Measurements from ENCODE around the gene CAMK2A. TPM values are rescaled to one million over a fixed set of nuclear protein-coding genes. Genes with fewer than 3 reads are reported as not detected.

The CAMK2A gene
- total and polyA plus RNA-seq, 2 donors (not counting 1 experiment from before 2014, with no cell fraction given) = 2.1 to 3.1 TPM

- peak within 1 kb of the TSS; percentile 26 to 56 (median 46) for H3K4me3 ChIP-seq (replicated peaks in 1 of 4; ENCODE audit: control extremely low read depth in 1 of 4, insufficient read depth in 1 of 4, low read depth in 3 of 4, low read length in 4 of 4)
- no peaks in the 10 kb centered on the region for H3K9me3 ChIP-seq (ENCODE audit: control insufficient read depth, insufficient read depth, low read depth, low read length)
- peak within 1 kb of the TSS; percentile 69 for H3K4me2 ChIP-seq (ENCODE audit: extremely low read depth, insufficient read depth, low read length)
- no peaks in the 10 kb centered on the region for H3K27me3 ChIP-seq (ENCODE audit: control insufficient read depth, insufficient read depth, low read length)
- H4K20me1 ChIP-seq (ENCODE audit: control insufficient read depth, extremely low read depth, insufficient read depth, low read length) = no peaks in the 10 kb centered on the region
- no peaks in the 10 kb centered on the region for H3K36me3 ChIP-seq (ENCODE audit: control insufficient read depth, insufficient read depth, low read length)
- TF ChIP-seq EZH2 (IDR thresholded peaks at IDR 0.05; ENCODE audit: low read length, missing control alignments) (no peak), CTCF (conservative IDR thresholded peaks at IDR 0.05 in 1 of 2, IDR thresholded peaks at IDR 0.05 in 1 of 2; ENCODE audit: low read depth in 1 of 2, low read length in 2 of 2) (no peak)
- H3K79me2 ChIP-seq (ENCODE audit: control insufficient read depth, insufficient read depth, low read length) = peaks cover 22% of the 10 kb centered on the region
- peak within 1 kb of the TSS; percentile 65 for H3K9ac ChIP-seq (ENCODE audit: insufficient read depth, low read length)
- peak within 1 kb of the TSS; percentile 74 for H3K27ac ChIP-seq (ENCODE audit: insufficient read depth, low read length)
- H2AFZ ChIP-seq (ENCODE audit: low read length) = peak within 1 kb of the TSS; percentile 43
- peak; percentile 46 to 48 for DNase-seq (ENCODE audit: low read depth in 2 of 2)
- peaks cover 42% of the 10 kb centered on the region for H3K4me1 ChIP-seq (ENCODE audit: control insufficient read depth, extremely low read depth, insufficient read depth, low read length)
Measured at GRCh38 chr5:150302301-150303069, 12.9 kb upstream of the CAMK2A start, which contains the start of gene ARSI. Gene ARSI, minus strand, starts transcription at chr5:150302905. Its CDS starts 532 bp downstream, at chr5:150302373.

- Histone ChIP-seq H3K9me3 (ENCODE audit: control insufficient read depth, insufficient read depth, low read depth, low read length) (no peaks in the 10 kb centered on the region), H3K4me2 (ENCODE audit: extremely low read depth, insufficient read depth, low read length) (peak overlapping the region; percentile 48), H3K4me1 (ENCODE audit: control insufficient read depth, extremely low read depth, insufficient read depth, low read length) (peaks cover 42% of the 10 kb centered on the region), H3K4me3 (replicated peaks in 1 of 4; ENCODE audit: control extremely low read depth in 1 of 4, insufficient read depth in 1 of 4, low read depth in 3 of 4, low read length in 4 of 4) (peak overlapping the region; percentile 26 to 56 (median 46)), H3K27me3 (ENCODE audit: control insufficient read depth, insufficient read depth, low read length) (no peaks in the 10 kb centered on the region), H3K9ac (ENCODE audit: insufficient read depth, low read length) (peak overlapping the region; percentile 65), H3K79me2 (ENCODE audit: control insufficient read depth, insufficient read depth, low read length) (peaks cover 22% of the 10 kb centered on the region), H3K27ac (ENCODE audit: insufficient read depth, low read length) (peak overlapping the region; percentile 74), H3K36me3 (ENCODE audit: control insufficient read depth, insufficient read depth, low read length) (peaks cover 2% of the 10 kb centered on the region), H2AFZ (ENCODE audit: low read length) (peak overlapping the region; percentile 12), H4K20me1 (ENCODE audit: control insufficient read depth, extremely low read depth, insufficient read depth, low read length) (no peaks in the 10 kb centered on the region)
- TF ChIP-seq CTCF (conservative IDR thresholded peaks at IDR 0.05 in 1 of 2, IDR thresholded peaks at IDR 0.05 in 1 of 2; ENCODE audit: low read depth in 1 of 2, low read length in 2 of 2) = no peak
- TF ChIP-seq EZH2 (IDR thresholded peaks at IDR 0.05; ENCODE audit: low read length, missing control alignments) = no peak
- DNase-seq (ENCODE audit: low read depth in 2 of 2) = no peak
Measured at GRCh38 chr5:150301901-150302300, 12.3 kb upstream of the CAMK2A start.

GRCh38 chr5:150301170-150301505 lies 11.6 kb upstream of the CAMK2A start:
- no peaks in the 10 kb centered on the region for H4K20me1 ChIP-seq (ENCODE audit: control insufficient read depth, extremely low read depth, insufficient read depth, low read length)
- peak overlapping the region; percentile 61 for H3K4me2 ChIP-seq (ENCODE audit: extremely low read depth, insufficient read depth, low read length)
- H3K27ac ChIP-seq (ENCODE audit: insufficient read depth, low read length) = peak overlapping the region; percentile 74
- H3K4me3 ChIP-seq (replicated peaks in 1 of 4; ENCODE audit: control extremely low read depth in 1 of 4, insufficient read depth in 1 of 4, low read depth in 3 of 4, low read length in 4 of 4) = peak overlapping the region in 3 of 4 experiments; percentile 44 to 56 (median 48)
- H3K27me3 ChIP-seq (ENCODE audit: control insufficient read depth, insufficient read depth, low read length) = no peaks in the 10 kb centered on the region
- DNase-seq (ENCODE audit: low read depth in 2 of 2) = peak; percentile 47 to 59
- H3K9me3 ChIP-seq (ENCODE audit: control insufficient read depth, insufficient read depth, low read depth, low read length) = no peaks in the 10 kb centered on the region
- H3K36me3 ChIP-seq (ENCODE audit: control insufficient read depth, insufficient read depth, low read length) = peaks cover 2% of the 10 kb centered on the region
- H2AFZ ChIP-seq (ENCODE audit: low read length) = no peak overlapping the region
- TF ChIP-seq EZH2 (IDR thresholded peaks at IDR 0.05; ENCODE audit: low read length, missing control alignments) (no peak), CTCF (conservative IDR thresholded peaks at IDR 0.05 in 1 of 2, IDR thresholded peaks at IDR 0.05 in 1 of 2; ENCODE audit: low read depth in 1 of 2, low read length in 2 of 2) (no peak)
- H3K79me2 ChIP-seq (ENCODE audit: control insufficient read depth, insufficient read depth, low read length) = peaks cover 22% of the 10 kb centered on the region
- peaks cover 42% of the 10 kb centered on the region for H3K4me1 ChIP-seq (ENCODE audit: control insufficient read depth, extremely low read depth, insufficient read depth, low read length)
- peak overlapping the region; percentile 65 for H3K9ac ChIP-seq (ENCODE audit: insufficient read depth, low read length)

Measured in fibroblast of lung (primary cell).